Coronary artery (tissue), 2 donors: ENCODE results near the gene CACNA2D3.
A peak's percentile ranks its signal among the peaks of the same experiment; 100 is the strongest.

ENCODE experiments used
- DNase-seq: peaks from one replicate; pipeline ENCODE4 v3.0.0-alpha.2; 2017; ENCODE audit warnings: low spot score
- H3K27ac ChIP-seq, 2 donors: fragments of 200-600 bp; sonication (generic); one replicate each; pipeline ENCODE4 v1.5.1; 2016 to 2019
- H3K4me3 ChIP-seq: fragments of 200-600 bp; sonication (generic); 2 replicates; pipeline ENCODE4 v1.5.1; 2016; ENCODE audit warnings: mild to moderate bottlenecking, moderate library complexity
- CTCF ChIP-seq: fragments of 200-600 bp; sonication (generic); IDR thresholded peaks from one replicate; pipeline ENCODE4 v1.5.1; 2019; ENCODE audit warnings: antibody characterized with exemption

The CACNA2D3 gene

DNA sequence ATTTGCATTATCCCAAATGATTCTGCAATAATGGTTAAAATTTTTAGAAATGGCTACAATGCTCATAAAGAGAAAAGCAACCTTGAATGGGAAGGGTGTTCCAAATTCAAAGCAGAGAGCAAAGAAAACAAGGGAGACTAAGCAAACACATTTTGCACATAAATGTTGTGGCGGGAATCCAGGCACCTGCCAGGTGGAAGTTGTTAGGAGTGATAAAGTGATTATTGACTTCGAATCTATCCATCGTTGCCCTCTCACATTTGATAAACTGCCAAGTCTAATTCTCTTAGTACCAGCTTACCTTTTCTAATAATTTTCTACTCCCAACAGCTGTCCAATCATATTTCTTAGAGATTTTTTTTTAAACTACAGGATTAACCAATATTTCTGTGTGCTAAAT lies 244.5 kb downstream of the CACNA2D3 start:
- TF ChIP-seq CTCF: no peak
- H3K27ac ChIP-seq: no peak overlapping the region
- no peak overlapping the region for H3K4me3 ChIP-seq
- no peak for DNase-seq

DNA sequence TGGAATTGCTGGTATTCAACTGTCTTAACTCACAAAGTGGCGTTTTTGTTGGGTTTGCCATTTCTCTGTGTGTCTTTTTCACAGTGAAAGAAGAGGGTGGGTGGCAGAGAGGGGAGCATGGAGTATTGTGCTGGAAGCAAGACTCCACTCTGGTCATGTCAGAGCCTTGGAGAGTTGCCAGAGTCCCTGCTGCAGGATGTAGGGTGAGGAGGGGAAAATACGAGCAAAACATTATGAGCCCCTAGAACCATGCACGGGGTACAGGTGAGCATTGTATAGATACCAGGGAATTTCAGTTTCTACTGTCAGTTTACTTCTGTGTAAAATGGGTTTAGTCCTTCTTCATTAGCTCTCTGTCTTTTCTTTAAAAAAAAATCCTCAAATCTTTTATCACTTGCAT lies 249.9 kb downstream of the CACNA2D3 start:
- DNase-seq: peak; percentile 28
- Histone ChIP-seq H3K27ac (no peak overlapping the region), H3K4me3 (no peak overlapping the region)
- TF ChIP-seq CTCF: no peak

- DNase-seq: no peak
- no peak overlapping the region for H3K4me3 ChIP-seq
- no peak overlapping the region for H3K27ac ChIP-seq
- no peak for TF ChIP-seq CTCF
These were observed 252.0 kb downstream of the CACNA2D3 start for GRCh38 chr3:54374214-54374852.

GRCh38 chr3:54376142-54376807 lies 253.9 kb downstream of the CACNA2D3 start:
- H3K27ac ChIP-seq: no peak overlapping the region
- H3K4me3 ChIP-seq: no peak overlapping the region
- no peak for DNase-seq
- TF ChIP-seq CTCF: no peak

GRCh38 chr3:54376939-54377578 lies 254.7 kb downstream of the CACNA2D3 start:
- Histone ChIP-seq H3K27ac (no peak overlapping the region), H3K4me3 (no peak overlapping the region)
- no peak for TF ChIP-seq CTCF
- DNase-seq: no peak

- TF ChIP-seq CTCF: no peak
- Histone ChIP-seq H3K4me3 (no peak overlapping the region), H3K27ac (no peak overlapping the region)
- no peak for DNase-seq
These were observed 255.8 kb downstream of the CACNA2D3 start for GRCh38 chr3:54378184-54378583.

GRCh38 chr3:54384279-54384678 lies 261.9 kb downstream of the CACNA2D3 start:
- TF ChIP-seq CTCF: no peak
- H3K4me3 ChIP-seq: no peak overlapping the region
- H3K27ac ChIP-seq: no peak overlapping the region
- DNase-seq: no peak
